Smooth muscle cell of the pulmonary artery (primary cell): Measurements from ENCODE around the gene TUBB2B. TPM values are rescaled to one million over a fixed set of nuclear protein-coding genes. Genes with fewer than 3 reads are reported as not detected.

Source experiments
- total RNA-seq: library from RNA; depleted of rRNA; stranded (reverse); fragments of >200 nt; gene quantifications from 2 replicates; pipeline ENCODE4 v1.2.3, GENCODE V29; 2014

The TUBB2B gene
- total RNA-seq = 3.9 and 5.1 TPM in 2 replicates

GRCh38 chr6:3227363-3228045, at the start of gene TUBB2B:
Gene TUBB2B, minus strand, starts transcription at chr6:3227653. Its CDS starts 110 bp downstream, at chr6:3227543.

DNA sequence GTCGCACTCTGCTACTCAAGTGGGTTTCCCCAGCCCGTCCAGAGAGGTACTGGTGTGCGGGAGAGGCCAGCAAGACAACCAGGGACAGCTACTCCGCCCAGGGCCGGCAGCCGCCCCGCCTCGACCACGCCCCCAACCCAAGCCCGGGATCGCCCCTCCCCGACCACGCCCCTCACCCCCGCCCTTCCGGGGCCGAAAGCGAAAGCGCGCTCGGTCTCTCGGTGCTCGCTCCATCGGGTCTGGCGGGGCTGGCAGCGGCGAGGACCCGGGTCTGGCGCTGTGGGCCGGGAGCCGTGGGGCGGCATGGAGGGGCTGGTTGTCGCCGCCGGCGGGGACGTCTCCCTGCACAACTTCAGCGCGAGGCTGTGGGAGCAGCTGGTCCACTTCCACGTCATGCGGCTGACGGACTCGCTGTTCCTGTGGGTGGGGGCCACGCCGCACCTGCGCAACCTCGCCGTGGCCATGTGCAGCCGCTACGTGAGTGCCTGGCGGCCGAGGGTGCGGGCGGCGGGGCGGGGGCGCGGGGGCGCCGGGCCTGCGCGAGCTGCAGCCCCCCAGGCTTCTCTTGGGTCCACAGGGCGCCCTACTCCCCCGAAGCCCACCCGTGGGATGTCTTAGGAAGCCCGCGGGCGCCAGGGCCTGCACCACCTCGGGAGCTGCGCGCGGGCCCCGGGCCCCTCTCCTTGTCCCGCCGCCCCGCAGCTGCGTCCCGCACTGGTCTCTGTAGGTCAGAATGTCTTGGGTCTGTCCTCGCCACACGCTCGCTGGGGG, 31.5 kb upstream of the TUBB2B start, which contains the start of gene PSMG4:
TSS of gene PSMG4 (plus strand) at position 228 of the 771 bp plus-strand sequence. CDS start at position 304, 76 bp downstream.

Other genes with a start within 250 kb of the TUBB2B start
- 10.5 and 33.9 TPM in 2 replicates for gene NQO2, start 227.8 kb downstream of the TUBB2B start, total RNA-seq
- gene RIPK1, start 159.2 kb downstream of the TUBB2B start, total RNA-seq = 18.9 and 20.3 TPM in 2 replicates
- 8.2 and 18.9 TPM in 2 replicates for gene BPHL, start 108.9 kb downstream of the TUBB2B start, total RNA-seq
- gene TUBB2A, start 70.1 kb downstream of the TUBB2B start, total RNA-seq = 65.7 and 75.9 TPM in 2 replicates
- 21.7 and 28.2 TPM in 2 replicates for gene PSMG4, start 31.3 kb upstream of the TUBB2B start, total RNA-seq
- gene SLC22A23, start 229.4 kb upstream of the TUBB2B start, total RNA-seq = 4.2 and 18.1 TPM in 2 replicates